ENCODE measurements around the gene CRK.
A peak's percentile ranks its signal among the peaks of the same experiment; 100 is the strongest.

CRK gene

DNA sequence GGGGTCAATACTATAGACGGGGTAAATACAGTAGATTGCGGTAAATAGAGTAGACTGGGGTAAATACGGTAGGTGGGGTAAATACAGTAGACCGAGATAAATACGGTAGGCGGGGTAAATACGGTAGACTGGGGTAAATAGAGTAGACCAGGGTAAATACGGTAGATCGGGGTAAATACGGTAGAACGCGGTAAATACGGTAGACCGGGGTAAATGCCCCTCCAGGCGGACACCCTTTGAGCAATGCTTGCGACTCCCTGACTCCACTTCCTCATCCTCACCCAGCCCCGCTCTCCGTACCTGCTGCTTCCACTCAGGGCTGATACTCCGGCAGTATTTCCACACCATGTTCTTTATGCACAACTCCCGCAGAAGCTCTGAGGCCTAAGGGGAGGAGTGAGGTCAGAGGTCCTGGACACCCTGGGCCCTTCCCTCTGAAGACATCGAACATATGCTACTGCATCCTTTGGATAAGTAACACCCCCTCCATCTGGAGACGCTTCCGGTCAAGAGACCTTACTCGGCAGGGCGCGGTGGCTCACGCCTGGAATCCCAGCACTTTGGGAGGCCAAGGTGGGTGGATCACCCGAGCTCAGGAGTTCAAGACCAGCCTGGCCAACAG is 13.3 kb upstream of the CRK start:
- no peaks in the 10 kb centered on the region for H3K9me3 ChIP-seq (ENCODE audit: control insufficient read depth in 5 of 5, low read length in 5 of 5)
- H3K36me3 ChIP-seq (ENCODE audit: control insufficient read depth in 5 of 5, insufficient read depth in 5 of 5, low read length in 5 of 5), result peaks cover 0 to 91% (median 84%) of the 10 kb centered on the region in 5 donors

DNA sequence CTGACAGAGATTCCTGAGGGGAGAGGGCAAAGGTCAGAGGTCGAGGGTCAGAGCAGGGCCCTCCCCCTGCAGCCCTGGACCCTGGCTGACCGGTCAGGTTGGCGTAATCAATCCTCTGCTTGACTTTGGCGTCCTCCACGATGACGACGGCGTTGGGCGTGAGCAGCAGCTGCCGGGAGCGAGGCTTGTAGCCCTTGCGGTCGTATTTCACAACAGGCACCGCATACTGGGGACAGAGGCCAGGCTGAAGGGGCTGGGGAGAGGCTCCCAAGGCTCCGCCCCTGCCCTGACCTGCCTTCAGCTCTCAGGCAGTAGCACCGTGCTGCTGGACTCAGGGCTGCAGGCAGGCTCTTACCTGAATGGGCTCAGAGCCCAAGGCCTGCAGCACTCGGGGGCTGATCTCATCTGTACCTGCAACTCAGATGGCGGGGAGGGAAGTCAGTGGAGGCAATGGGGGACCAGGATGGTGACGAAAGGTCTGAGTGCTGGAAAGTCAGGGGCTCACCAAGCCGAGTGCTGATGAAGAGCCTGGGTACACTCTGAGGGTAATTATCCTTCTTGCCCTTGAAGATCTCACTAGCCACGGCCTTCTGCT is 12.0 kb upstream of the CRK start:
- Histone ChIP-seq H3K27me3 (ENCODE audit: control insufficient read depth in 5 of 5, insufficient read depth in 4 of 5, low read length in 5 of 5) (no peaks in the 10 kb centered on the region), H3K4me1 (ENCODE audit: control insufficient read depth in 5 of 5, insufficient read depth in 5 of 5, low read length in 5 of 5) (peaks cover 4 to 47% (median 16%) of the 10 kb centered on the region in 5 donors), H3K4me3 (ENCODE audit: low read depth in 1 of 5, low read length in 5 of 5) (no peak overlapping the region), H3K27ac (ENCODE audit: low read depth, low read length) (no peak overlapping the region), H3K36me3 (ENCODE audit: control insufficient read depth in 5 of 5, insufficient read depth in 5 of 5, low read length in 5 of 5) (peaks cover 0 to 86% (median 80%) of the 10 kb centered on the region in 5 donors), H3K9me3 (ENCODE audit: control insufficient read depth in 5 of 5, low read length in 5 of 5) (no peaks in the 10 kb centered on the region), H3K9ac (ENCODE audit: low read length in 5 of 5) (no peak overlapping the region)

More for the DNA sequence above, 13.3 kb upstream of the CRK start:
- Histone ChIP-seq H3K4me3 (ENCODE audit: low read depth in 1 of 5, low read length in 5 of 5) (no peak overlapping the region), H3K27ac (ENCODE audit: low read depth, low read length) (no peak overlapping the region), H3K4me1 (ENCODE audit: control insufficient read depth in 5 of 5, insufficient read depth in 5 of 5, low read length in 5 of 5) (peaks cover under 1 to 52% (median 23%) of the 10 kb centered on the region in 5 donors), H3K27me3 (ENCODE audit: control insufficient read depth in 5 of 5, insufficient read depth in 4 of 5, low read length in 5 of 5) (no peaks in the 10 kb centered on the region), H3K9ac (ENCODE audit: low read length in 5 of 5) (no peak overlapping the region)

DNA sequence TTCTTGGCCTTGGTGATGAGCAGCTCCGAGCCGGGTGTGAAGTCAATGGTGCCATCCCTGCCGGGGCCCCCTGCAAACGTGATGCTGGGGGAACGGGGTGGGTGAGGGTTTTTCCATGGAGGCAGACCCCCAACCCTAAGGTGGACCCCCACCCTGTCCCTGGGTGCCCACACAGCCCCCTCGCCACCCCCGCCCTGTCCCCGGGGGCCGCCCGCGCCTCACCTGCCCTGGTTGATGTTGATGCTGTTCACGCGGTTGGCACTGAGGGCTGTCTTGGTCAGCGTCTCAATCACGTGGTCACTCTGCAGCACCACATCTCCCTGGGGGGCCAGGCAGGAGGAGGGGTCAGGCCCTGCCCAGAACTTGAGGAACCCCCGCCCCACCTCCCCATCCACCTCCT is 11.2 kb upstream of the CRK start:
- Histone ChIP-seq H3K4me3 (ENCODE audit: low read depth in 1 of 5, low read length in 5 of 5) (no peak overlapping the region), H3K27ac (ENCODE audit: low read depth, low read length) (no peak overlapping the region), H3K9ac (ENCODE audit: low read length in 5 of 5) (no peak overlapping the region), H3K27me3 (ENCODE audit: control insufficient read depth in 5 of 5, insufficient read depth in 4 of 5, low read length in 5 of 5) (no peaks in the 10 kb centered on the region), H3K4me1 (ENCODE audit: control insufficient read depth in 5 of 5, insufficient read depth in 5 of 5, low read length in 5 of 5) (peaks cover 4 to 50% (median 22%) of the 10 kb centered on the region in 5 donors), H3K36me3 (ENCODE audit: control insufficient read depth in 5 of 5, insufficient read depth in 5 of 5, low read length in 5 of 5) (peaks cover 0 to 81% (median 76%) of the 10 kb centered on the region in 5 donors), H3K9me3 (ENCODE audit: control insufficient read depth in 5 of 5, low read length in 5 of 5) (no peaks in the 10 kb centered on the region)

DNA sequence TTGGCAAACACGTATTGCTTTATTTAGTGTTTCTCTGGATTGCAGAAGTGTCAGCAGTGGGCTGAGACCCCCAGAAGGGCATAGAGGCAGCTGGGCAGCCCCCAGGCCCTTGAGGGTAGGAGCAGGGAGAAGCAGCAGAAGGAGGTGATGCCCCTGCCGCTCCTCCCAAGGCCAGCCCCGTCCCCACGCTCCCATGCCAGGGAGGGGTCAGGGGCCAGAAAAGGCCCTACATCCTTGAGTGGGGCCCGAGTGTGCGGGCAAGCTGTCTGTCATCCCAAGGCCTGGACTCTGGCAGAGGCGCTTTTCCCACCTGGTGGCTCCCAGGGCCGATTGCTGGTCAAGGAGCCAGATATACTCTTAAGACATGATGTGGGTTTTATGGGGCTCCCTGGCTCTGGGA is 8.2 kb upstream of the CRK start:
- H3K4me3 ChIP-seq (ENCODE audit: low read depth in 1 of 5, low read length in 5 of 5), result no peak overlapping the region
- H3K4me1 ChIP-seq (ENCODE audit: control insufficient read depth in 5 of 5, insufficient read depth in 5 of 5, low read length in 5 of 5), result peaks cover 4 to 52% (median 30%) of the 10 kb centered on the region in 5 donors
- H3K36me3 ChIP-seq (ENCODE audit: control insufficient read depth in 5 of 5, insufficient read depth in 5 of 5, low read length in 5 of 5), result peaks cover 0 to 52% (median 47%) of the 10 kb centered on the region in 5 donors
- H3K9ac ChIP-seq (ENCODE audit: low read length in 5 of 5), result peak overlapping the region in 1 of 5 donors; percentile 15
- H3K9me3 ChIP-seq (ENCODE audit: control insufficient read depth in 5 of 5, low read length in 5 of 5), result no peaks in the 10 kb centered on the region
- H3K27me3 ChIP-seq (ENCODE audit: control insufficient read depth in 5 of 5, insufficient read depth in 4 of 5, low read length in 5 of 5), result no peaks in the 10 kb centered on the region
- H3K27ac ChIP-seq (ENCODE audit: low read depth, low read length), result no peak overlapping the region

DNA sequence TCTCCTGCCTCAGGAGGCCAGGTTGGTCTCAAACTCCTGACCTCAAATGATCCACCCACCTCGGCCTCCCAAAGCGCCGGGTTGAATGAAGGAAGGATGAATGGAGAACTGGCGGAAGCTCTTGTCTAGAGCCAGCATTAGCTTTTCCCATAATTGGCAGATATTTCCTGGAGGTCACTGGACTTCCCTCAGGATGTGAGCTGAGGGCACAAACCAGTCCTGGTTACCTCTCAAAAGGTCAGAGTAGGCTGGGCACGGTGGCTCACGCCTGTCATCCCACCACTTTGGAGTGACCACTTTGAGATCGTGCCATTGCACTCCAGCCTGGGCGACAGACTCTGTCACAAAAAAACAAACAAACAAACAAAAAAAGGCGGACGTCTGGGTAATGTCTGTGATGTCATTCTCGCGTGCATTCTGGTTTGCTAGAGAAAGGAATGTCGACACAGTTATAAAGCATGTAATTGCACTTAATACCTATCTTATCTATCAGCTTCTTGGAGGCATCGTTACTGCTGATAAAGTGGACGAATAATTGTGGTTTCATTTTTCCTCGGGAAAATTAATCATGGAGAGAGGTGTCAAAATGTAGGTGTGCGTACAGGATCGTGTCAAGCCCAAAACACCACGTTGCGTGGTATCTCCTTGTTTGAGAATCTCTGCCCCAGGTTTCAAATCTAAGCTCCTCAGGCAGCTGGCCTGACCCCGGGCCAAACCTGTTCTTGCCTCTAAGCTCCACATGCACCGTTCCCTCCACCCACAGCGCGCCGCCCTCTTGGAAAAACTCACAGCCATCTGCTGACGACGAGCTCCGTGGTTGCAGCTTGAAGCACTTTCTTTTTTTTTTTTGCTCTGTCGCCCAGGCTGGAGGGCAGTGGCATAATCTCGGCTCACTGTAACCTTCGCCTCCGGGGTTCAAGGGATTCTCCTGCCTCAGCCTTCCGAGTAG is 6.4 kb upstream of the CRK start:
- peak overlapping the region; percentile 24 for H3K27ac ChIP-seq (ENCODE audit: low read depth, low read length)
- H3K9me3 ChIP-seq (ENCODE audit: control insufficient read depth in 5 of 5, low read length in 5 of 5), result no peaks in the 10 kb centered on the region
- H3K36me3 ChIP-seq (ENCODE audit: control insufficient read depth in 5 of 5, insufficient read depth in 5 of 5, low read length in 5 of 5), result peaks cover 0 to 37% (median 32%) of the 10 kb centered on the region in 5 donors
- H3K4me1 ChIP-seq (ENCODE audit: control insufficient read depth in 5 of 5, insufficient read depth in 5 of 5, low read length in 5 of 5), result peaks cover 0 to 37% (median 29%) of the 10 kb centered on the region in 5 donors
- H3K4me3 ChIP-seq (ENCODE audit: low read depth in 1 of 5, low read length in 5 of 5), result no peak overlapping the region
- H3K27me3 ChIP-seq (ENCODE audit: control insufficient read depth in 5 of 5, insufficient read depth in 4 of 5, low read length in 5 of 5), result no peaks in the 10 kb centered on the region
- no peak overlapping the region for H3K9ac ChIP-seq (ENCODE audit: low read length in 5 of 5)

DNA sequence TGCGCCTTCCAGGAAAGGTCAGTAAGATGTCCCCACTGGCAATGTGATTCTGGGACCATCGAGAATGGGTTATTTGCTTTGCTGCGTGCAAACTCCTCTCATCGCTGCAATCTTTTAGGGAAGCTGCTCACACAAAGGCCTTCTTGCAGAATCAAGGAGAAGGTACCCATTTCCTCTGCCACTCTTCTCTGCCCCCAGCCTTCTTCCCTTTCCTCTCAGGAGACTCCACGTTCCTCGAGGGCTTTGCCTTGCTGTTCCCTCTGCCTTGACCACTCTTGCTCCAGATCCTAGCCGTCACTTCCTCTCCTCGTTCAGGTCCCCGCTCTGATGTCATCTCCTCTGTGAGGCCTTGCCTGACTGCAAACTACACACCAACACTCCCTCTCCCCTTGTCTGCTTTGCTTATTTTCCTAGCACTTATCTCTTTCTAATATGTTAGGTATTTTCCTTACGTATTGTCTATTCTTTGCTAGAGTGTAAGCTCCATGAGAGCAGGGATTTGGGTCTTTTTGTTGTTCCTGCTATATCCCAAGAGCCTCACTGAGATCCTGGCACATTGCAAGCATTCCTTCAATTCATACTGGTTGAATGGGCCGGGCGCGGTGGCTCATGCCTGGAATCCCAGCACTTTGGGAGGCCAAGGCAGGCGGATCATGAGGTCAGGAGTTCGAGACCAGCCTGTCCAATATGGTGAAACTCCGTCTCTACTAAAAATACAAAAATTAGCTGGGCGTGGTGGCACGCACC is 5.3 kb upstream of the CRK start:
- H3K9me3 ChIP-seq (ENCODE audit: control insufficient read depth in 5 of 5, low read length in 5 of 5), result no peaks in the 10 kb centered on the region
- no peak overlapping the region for H3K9ac ChIP-seq (ENCODE audit: low read length in 5 of 5)
- H3K4me3 ChIP-seq (ENCODE audit: low read depth in 1 of 5, low read length in 5 of 5), result no peak overlapping the region
- peaks cover 0 to 44% (median 34%) of the 10 kb centered on the region in 5 donors for H3K4me1 ChIP-seq (ENCODE audit: control insufficient read depth in 5 of 5, insufficient read depth in 5 of 5, low read length in 5 of 5)
- peaks cover 0 to 27% (median 23%) of the 10 kb centered on the region in 5 donors for H3K36me3 ChIP-seq (ENCODE audit: control insufficient read depth in 5 of 5, insufficient read depth in 5 of 5, low read length in 5 of 5)
- peak overlapping the region; percentile 7 for H3K27ac ChIP-seq (ENCODE audit: low read depth, low read length)
- H3K27me3 ChIP-seq (ENCODE audit: control insufficient read depth in 5 of 5, insufficient read depth in 4 of 5, low read length in 5 of 5), result no peaks in the 10 kb centered on the region

DNA sequence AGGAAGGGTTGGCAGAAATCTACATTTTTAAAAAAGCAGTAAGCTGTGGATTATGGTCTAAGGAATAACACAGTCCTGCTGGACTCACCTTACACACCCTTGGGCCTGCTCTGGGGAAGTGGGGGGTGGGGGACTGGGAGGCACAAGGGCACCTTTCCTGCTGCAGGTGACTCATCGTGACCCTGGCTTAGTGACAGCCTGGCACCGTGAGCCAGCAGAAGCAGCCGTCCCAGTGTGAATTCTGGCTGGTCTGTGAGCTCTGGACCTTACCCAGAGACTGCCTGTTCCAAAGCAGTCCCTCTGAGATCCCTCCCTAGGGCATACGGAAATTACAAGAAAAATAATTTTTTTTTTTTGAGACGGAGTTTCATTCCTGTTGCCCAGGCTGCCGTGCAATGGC is 4.2 kb upstream of the CRK start:
- Histone ChIP-seq H3K9me3 (ENCODE audit: control insufficient read depth in 5 of 5, low read length in 5 of 5) (no peaks in the 10 kb centered on the region), H3K27ac (ENCODE audit: low read depth, low read length) (peak overlapping the region; percentile 72), H3K9ac (ENCODE audit: low read length in 5 of 5) (no peak overlapping the region), H3K4me3 (ENCODE audit: low read depth in 1 of 5, low read length in 5 of 5) (no peak overlapping the region), H3K27me3 (ENCODE audit: control insufficient read depth in 5 of 5, insufficient read depth in 4 of 5, low read length in 5 of 5) (no peaks in the 10 kb centered on the region), H3K4me1 (ENCODE audit: control insufficient read depth in 5 of 5, insufficient read depth in 5 of 5, low read length in 5 of 5) (peaks cover 0 to 47% (median 34%) of the 10 kb centered on the region in 5 donors), H3K36me3 (ENCODE audit: control insufficient read depth in 5 of 5, insufficient read depth in 5 of 5, low read length in 5 of 5) (peaks cover 0 to 16% (median 13%) of the 10 kb centered on the region in 5 donors)

DNA sequence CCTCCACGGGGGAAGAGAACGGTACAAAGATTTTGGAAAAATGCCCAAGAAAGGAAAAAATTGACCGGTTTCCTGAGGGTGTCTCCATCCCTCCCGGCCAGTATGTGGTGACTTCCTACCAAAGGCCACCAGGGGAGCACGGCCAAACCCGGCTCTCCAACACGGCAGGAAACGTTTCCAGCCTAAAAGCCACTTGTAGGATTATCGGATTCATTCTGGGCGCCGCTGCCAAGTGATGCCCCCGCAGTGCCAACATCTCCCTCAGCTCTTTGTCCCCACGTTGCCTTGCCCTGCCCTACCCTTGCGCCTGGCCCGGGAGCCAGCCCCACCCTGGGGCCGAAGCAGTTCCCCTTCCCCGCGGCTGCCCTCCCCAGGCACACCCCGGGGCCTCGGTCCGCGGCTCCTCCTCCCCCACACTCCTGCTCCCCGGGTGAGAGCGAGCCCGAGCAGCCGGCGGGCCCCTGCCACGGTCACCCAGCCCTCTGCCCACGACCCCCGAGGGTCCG is 688 bp downstream of the CRK start:
- peaks cover 5 to 46% (median 40%) of the 10 kb centered on the region in 5 donors for H3K4me1 ChIP-seq (ENCODE audit: control insufficient read depth in 5 of 5, insufficient read depth in 5 of 5, low read length in 5 of 5)
- peaks cover 0 to 9% (median 4%) of the 10 kb centered on the region in 5 donors for H3K36me3 ChIP-seq (ENCODE audit: control insufficient read depth in 5 of 5, insufficient read depth in 5 of 5, low read length in 5 of 5)
- peak overlapping the region; percentile 63 to 98 (median 94) for H3K9ac ChIP-seq (ENCODE audit: low read length in 5 of 5)
- peak overlapping the region; percentile 96 for H3K27ac ChIP-seq (ENCODE audit: low read depth, low read length)
- H3K4me3 ChIP-seq (ENCODE audit: low read depth in 1 of 5, low read length in 5 of 5), result peak overlapping the region; percentile 84 to 95 (median 91)
- no peaks in the 10 kb centered on the region for H3K9me3 ChIP-seq (ENCODE audit: control insufficient read depth in 5 of 5, low read length in 5 of 5)
- no peaks in the 10 kb centered on the region for H3K27me3 ChIP-seq (ENCODE audit: control insufficient read depth in 5 of 5, insufficient read depth in 4 of 5, low read length in 5 of 5)

DNA sequence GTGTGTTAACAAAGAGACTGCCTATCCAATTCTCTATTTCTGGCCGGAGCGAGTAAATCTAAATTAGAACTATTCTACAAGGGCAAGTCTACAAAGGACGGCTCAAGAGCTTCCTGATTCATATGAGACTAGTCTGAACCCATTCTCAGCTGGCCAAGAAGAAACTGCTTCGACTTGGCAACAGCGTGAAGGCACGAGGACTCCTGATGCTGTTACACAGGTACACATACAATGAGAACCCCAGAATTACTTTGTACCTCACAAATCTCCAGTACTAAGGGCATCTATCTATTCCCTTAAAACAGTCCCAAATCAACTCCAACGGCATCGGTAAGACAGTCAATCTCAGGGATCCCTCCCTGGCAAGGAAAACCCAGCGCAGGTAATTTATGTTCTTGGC is 1.5 kb downstream of the CRK start:
- peak overlapping the region; percentile 96 for H3K27ac ChIP-seq (ENCODE audit: low read depth, low read length)
- peak overlapping the region; percentile 63 to 98 (median 94) for H3K9ac ChIP-seq (ENCODE audit: low read length in 5 of 5)
- H3K9me3 ChIP-seq (ENCODE audit: control insufficient read depth in 5 of 5, low read length in 5 of 5), result no peaks in the 10 kb centered on the region
- no peaks in the 10 kb centered on the region for H3K27me3 ChIP-seq (ENCODE audit: control insufficient read depth in 5 of 5, insufficient read depth in 4 of 5, low read length in 5 of 5)
- H3K4me3 ChIP-seq (ENCODE audit: low read depth in 1 of 5, low read length in 5 of 5), result peak overlapping the region; percentile 84 to 95 (median 91)
- peaks cover 0 to 9% (median 4%) of the 10 kb centered on the region in 5 donors for H3K36me3 ChIP-seq (ENCODE audit: control insufficient read depth in 5 of 5, insufficient read depth in 5 of 5, low read length in 5 of 5)
- peaks cover 5 to 41% (median 36%) of the 10 kb centered on the region in 5 donors for H3K4me1 ChIP-seq (ENCODE audit: control insufficient read depth in 5 of 5, insufficient read depth in 5 of 5, low read length in 5 of 5)
